Nephron progenitor cell (in vitro differentiated cells): ENCODE data around the gene RNF224.

ENCODE experiments used
- DNase-seq: peaks from one replicate; pipeline ENCODE4 v3.0.0; 2021
- H3K27ac Mint-ChIP-seq: 2 replicates; pipeline ENCODE4 v1.8.0; 2021; ENCODE audit warnings: mild to moderate bottlenecking, moderate library complexity, mixed read lengths
- H3K27me3 Mint-ChIP-seq: 2 replicates; pipeline ENCODE4 v1.8.0; 2021; ENCODE audit warnings: mild to moderate bottlenecking, low read depth, mixed read lengths; ENCODE audit not compliant: poor library complexity
- H3K36me3 Mint-ChIP-seq: 2 replicates; pipeline ENCODE4 v1.8.0; 2021; ENCODE audit warnings: low read depth, mixed read lengths
- H3K4me1 Mint-ChIP-seq: 2 replicates; pipeline ENCODE4 v1.8.0; 2021; ENCODE audit warnings: mixed read lengths
- H3K4me3 Mint-ChIP-seq: 2 replicates; pipeline ENCODE4 v1.8.0; 2021; ENCODE audit warnings: mild to moderate bottlenecking, moderate library complexity, mixed read lengths
- H3K9me3 Mint-ChIP-seq: 2 replicates; pipeline ENCODE4 v1.8.0; 2021; ENCODE audit warnings: mild to moderate bottlenecking, moderate library complexity, mixed read lengths
- TF ChIP-seq, protein P1 (sequence below): fragments of 200-600 bp; sonication (generic); IDR thresholded peaks from 2 replicates; pipeline ENCODE4 v1.5.0; 2021; ENCODE audit warnings: antibody characterized with exemption

The RNF224 gene

DNA sequence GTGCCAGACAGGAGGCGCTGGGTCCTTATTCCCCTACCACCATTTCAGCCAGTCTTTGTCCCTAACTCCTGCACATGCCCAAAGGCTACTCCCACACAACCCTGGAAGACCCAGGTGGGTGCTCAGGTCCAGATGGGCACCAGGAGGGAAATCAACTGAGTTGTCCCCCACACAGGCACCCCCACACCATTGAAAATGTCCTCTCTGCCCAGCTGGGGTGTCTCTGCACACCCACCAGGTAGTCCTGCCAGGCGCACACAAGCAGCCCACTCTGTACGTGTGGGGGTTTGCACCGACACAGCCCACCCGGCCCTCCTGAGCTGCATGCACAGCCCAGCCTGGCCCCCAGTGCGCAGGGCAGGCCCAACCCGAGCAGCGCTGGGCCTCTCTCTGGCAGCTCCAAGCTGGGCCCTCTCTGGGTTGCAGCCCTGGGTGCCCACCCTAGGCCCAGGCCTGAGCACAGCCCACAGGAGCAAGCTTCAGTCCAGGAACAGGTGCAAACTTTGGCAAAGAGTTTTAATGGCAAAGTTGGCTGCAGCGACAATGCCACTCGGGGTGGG is 7.5 kb upstream of the RNF224 start:
- no peak overlapping the region for H3K27ac Mint-ChIP-seq
- no peak overlapping the region for H3K4me3 Mint-ChIP-seq
- DNase-seq: no peak
- no peaks in the 10 kb centered on the region for H3K9me3 Mint-ChIP-seq
- TF ChIP-seq, protein P1, sequence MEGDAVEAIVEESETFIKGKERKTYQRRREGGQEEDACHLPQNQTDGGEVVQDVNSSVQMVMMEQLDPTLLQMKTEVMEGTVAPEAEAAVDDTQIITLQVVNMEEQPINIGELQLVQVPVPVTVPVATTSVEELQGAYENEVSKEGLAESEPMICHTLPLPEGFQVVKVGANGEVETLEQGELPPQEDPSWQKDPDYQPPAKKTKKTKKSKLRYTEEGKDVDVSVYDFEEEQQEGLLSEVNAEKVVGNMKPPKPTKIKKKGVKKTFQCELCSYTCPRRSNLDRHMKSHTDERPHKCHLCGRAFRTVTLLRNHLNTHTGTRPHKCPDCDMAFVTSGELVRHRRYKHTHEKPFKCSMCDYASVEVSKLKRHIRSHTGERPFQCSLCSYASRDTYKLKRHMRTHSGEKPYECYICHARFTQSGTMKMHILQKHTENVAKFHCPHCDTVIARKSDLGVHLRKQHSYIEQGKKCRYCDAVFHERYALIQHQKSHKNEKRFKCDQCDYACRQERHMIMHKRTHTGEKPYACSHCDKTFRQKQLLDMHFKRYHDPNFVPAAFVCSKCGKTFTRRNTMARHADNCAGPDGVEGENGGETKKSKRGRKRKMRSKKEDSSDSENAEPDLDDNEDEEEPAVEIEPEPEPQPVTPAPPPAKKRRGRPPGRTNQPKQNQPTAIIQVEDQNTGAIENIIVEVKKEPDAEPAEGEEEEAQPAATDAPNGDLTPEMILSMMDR: no peak
- H3K4me1 Mint-ChIP-seq: peaks cover 9% of the 10 kb centered on the region
- H3K27me3 Mint-ChIP-seq: peaks cover 4% of the 10 kb centered on the region
- H3K36me3 Mint-ChIP-seq: no peaks in the 10 kb centered on the region

- peak overlapping the region; percentile 44 for H3K4me3 Mint-ChIP-seq
- peaks cover 4% of the 10 kb centered on the region for H3K27me3 Mint-ChIP-seq
- TF ChIP-seq, protein P1: no peak
- no peak overlapping the region for H3K27ac Mint-ChIP-seq
- no peak for DNase-seq
- no peaks in the 10 kb centered on the region for H3K36me3 Mint-ChIP-seq
- H3K9me3 Mint-ChIP-seq: no peaks in the 10 kb centered on the region
- peaks cover 9% of the 10 kb centered on the region for H3K4me1 Mint-ChIP-seq
Measured at GRCh38 chr9:137220317-137221094, 6.8 kb upstream of the RNF224 start.

DNA sequence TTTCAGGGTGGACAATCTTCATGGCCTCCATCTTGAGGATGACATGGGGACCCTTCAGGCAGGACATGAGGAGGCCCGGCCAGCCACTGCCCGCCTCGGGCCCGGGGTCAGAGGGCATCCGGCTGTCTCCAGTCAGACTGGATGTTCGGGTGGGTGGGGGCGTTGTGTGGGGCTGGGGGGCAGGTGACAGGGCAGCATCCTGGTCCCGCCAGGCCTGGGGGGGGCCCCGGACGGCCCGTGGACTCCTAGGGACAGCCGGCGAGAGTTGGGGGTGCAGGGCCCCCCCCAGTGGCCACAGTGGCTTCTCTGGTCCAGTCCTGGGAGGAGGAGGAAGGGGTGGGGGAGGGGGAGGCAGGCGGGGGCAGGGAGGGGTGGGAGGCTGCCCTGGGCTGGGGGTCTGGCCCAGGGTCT is 6.2 kb upstream of the RNF224 start:
- Mint-ChIP-seq H3K27me3 (peaks cover 4% of the 10 kb centered on the region), H3K4me3 (peak overlapping the region; percentile 34), H3K9me3 (no peaks in the 10 kb centered on the region), H3K27ac (no peak overlapping the region), H3K36me3 (no peaks in the 10 kb centered on the region), H3K4me1 (peaks cover 9% of the 10 kb centered on the region)
- TF ChIP-seq, protein P1: no peak
- no peak for DNase-seq

DNA sequence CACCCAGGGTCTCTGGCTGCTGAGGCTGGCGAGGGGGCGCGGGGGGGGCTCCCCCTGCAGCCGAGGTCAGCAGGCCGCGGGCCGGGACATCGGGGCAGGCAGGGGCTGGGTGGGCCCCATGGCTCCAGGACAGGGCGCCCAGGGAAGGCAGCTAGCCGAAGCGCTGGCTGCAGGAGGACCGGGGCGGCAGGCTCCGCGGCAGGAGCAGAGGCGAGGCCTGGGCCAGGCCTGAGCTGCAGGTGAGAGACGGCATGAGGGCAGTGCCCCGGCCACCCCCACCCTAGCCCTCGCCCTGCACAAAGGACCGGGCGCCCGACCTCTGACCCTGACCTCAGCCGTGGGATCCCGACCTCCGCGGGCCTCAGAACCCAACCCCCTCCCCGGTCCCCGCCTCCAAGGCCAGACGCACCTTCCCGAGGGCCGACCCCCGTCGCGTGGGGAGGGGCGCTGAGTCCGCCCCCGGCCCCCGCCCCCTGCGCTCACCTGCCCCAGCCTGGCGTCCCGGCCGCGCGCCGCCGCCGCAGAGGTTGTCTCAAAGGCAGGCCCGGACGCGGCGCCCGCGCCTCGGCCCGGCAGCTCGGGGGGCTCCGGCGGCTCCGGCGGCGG is 5.7 kb upstream of the RNF224 start:
- Mint-ChIP-seq H3K36me3 (no peaks in the 10 kb centered on the region), H3K27ac (no peak overlapping the region), H3K4me3 (no peak overlapping the region), H3K9me3 (no peaks in the 10 kb centered on the region), H3K4me1 (peaks cover 9% of the 10 kb centered on the region), H3K27me3 (peaks cover 4% of the 10 kb centered on the region)
- TF ChIP-seq, protein P1: no peak
- peak; percentile 56 for DNase-seq

DNA sequence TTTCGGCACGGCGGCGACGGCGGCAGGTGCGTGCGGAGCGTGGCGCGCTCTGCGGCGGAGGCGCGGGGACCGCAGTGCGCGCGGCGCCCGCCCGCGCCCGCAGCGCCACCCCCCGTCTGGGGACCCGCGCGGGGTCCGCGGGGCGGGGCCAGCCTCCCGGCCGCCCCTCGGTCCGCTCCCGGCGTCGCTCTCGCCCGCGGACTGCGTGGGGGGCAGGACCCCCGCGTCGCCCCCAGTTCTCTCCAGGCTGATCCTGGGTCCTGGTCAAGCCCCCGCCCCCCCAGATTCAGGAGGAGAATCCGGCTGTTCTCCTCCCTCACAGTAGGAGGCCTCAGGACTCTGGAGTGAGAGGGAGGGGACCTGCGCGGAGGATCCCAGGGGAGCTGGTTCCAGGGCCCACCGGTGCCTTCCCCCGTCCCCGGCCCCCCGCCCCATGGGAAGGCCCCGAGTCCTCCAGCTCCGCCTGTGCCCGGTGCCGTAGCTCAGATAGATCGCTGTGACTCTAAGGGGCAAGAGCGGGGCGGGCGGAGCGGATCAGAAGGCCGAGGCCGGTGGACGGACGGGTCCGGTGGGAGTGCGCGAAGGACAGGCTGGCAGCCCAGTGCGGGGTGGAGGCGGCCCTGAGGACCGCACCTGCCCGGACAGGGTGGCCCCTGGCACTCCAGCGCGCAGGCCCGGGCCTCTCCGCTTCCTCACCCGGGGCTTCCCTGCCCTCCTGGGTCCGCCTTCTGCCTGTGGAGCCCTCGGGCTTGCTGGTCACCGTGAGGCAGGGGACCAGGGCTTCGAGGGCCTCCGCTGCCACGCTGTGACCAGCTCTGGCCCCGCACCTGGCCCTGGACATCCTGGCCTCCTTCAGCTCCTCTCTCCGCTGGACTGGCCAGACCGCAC is 4.9 kb upstream of the RNF224 start, which contains the start of gene RNF208:
RNF208 (minus strand) TSS at position 51 of the 888 bp plus-strand sequence. CDS start 1,028 bp downstream, outside the sequence.
- H3K27me3 Mint-ChIP-seq: peaks cover 4% of the 10 kb centered on the region
- H3K4me1 Mint-ChIP-seq: peaks cover 5% of the 10 kb centered on the region
- TF ChIP-seq, protein P1: no peak
- peak within 1 kb of the TSS; percentile 75 for H3K4me3 Mint-ChIP-seq
- no peak within 1 kb of the TSS for H3K27ac Mint-ChIP-seq
- no peaks in the 10 kb centered on the region for H3K9me3 Mint-ChIP-seq
- DNase-seq: peak; percentile 55
- H3K36me3 Mint-ChIP-seq: no peaks in the 10 kb centered on the region
